DOHH2 (cell line): Measurements from ENCODE around the gene DHRS4.
A peak's percentile ranks its signal among the peaks of the same experiment; 100 is the strongest.
"Not testable (repeated sequence)": the region's sequence is repeated elsewhere in the genome, so short reads cannot be mapped to it uniquely, and the experiment has no call there.

Experiments
- H3F3A ChIP-seq: fragments of 200-600 bp; sonication (generic), shearing (Covaris generic); 2 replicates; pipeline ENCODE4 v1.6.0; 2016; ENCODE audit warnings: antibody characterized with exemption, mild to moderate bottlenecking; ENCODE audit not compliant: control insufficient read depth, insufficient read depth
- H3K27ac ChIP-seq: fragments of 200-600 bp; sonication (generic); 2 replicates; pipeline ENCODE4 v1.5.1; 2014; ENCODE audit warnings: low read depth, mild to moderate bottlenecking, low read length, moderate library complexity
- H3K27me3 ChIP-seq: fragments of 200-600 bp; sonication (generic); 2 replicates; pipeline ENCODE4 v1.6.1; 2014; ENCODE audit warnings: mild to moderate bottlenecking, low read length, mixed read lengths; ENCODE audit not compliant: control insufficient read depth
- H3K36me3 ChIP-seq: fragments of 200-600 bp; sonication (generic); 2 replicates; pipeline ENCODE4 v1.6.1; 2014; ENCODE audit warnings: mild to moderate bottlenecking, low read length, moderate library complexity, mixed read lengths; ENCODE audit not compliant: control insufficient read depth
- H3K4me1 ChIP-seq: fragments of 200-600 bp; sonication (generic); 2 replicates; pipeline ENCODE4 v1.6.1; 2014; ENCODE audit warnings: mild to moderate bottlenecking, low read length, mixed read lengths; ENCODE audit not compliant: control insufficient read depth
- H3K4me2 ChIP-seq: fragments of 200-600 bp; sonication (generic); 2 replicates; pipeline ENCODE4 v1.6.0; 2014; ENCODE audit warnings: mild to moderate bottlenecking, low read length, moderate library complexity
- H3K4me3 ChIP-seq: fragments of 200-600 bp; sonication (generic); 2 replicates; pipeline ENCODE4 v1.5.1; 2014; ENCODE audit warnings: mild to moderate bottlenecking, low read length, mixed read lengths
- H3K79me2 ChIP-seq: fragments of 200-600 bp; sonication (generic); 2 replicates; pipeline ENCODE4 v1.6.1; 2014; ENCODE audit warnings: mild to moderate bottlenecking, low read length, mixed read lengths; ENCODE audit not compliant: control insufficient read depth
- H3K9me2 ChIP-seq: fragments of 200-600 bp; sonication (generic); replicated peaks from 2 replicates; pipeline ENCODE4 v1.6.1; 2014; ENCODE audit warnings: mild to moderate bottlenecking, low read length, mixed read lengths; ENCODE audit not compliant: control insufficient read depth
- H3K9me3 ChIP-seq: fragments of 200-600 bp; sonication (generic); 2 replicates; pipeline ENCODE4 v1.6.1; 2014; ENCODE audit warnings: antibody characterized with exemption, low read length, mixed read lengths; ENCODE audit not compliant: control insufficient read depth, insufficient read depth
- H4K20me1 ChIP-seq: fragments of 200-600 bp; sonication (generic); 2 replicates; pipeline ENCODE4 v1.6.0; 2014; ENCODE audit warnings: low read depth, mild to moderate bottlenecking, antibody characterized with exemption, low read length, moderate library complexity; ENCODE audit not compliant: control insufficient read depth, insufficient read depth

Gene DHRS4

DNA sequence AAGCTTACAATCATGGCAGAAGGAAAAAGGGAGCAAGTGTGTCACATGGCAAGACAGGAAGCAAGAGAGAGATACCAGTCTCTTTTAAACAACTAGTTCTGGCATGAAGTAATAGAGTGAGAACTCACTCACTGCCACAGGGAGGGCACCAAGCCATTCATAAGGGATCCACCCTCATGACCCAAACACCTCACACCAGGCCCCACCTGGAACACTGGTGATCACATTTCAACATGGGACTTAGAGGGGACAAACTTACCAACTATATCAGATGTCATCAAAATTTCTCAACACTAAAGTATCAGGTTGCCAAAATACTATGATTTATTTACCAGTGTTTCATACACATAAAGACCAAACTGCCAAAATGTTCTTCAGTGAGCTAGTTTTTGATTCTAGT is 7.3 kb downstream of the DHRS4 start:
- not testable (repeated sequence) for H4K20me1 ChIP-seq, H3F3A ChIP-seq, H3K4me2 ChIP-seq, H3K9me2 ChIP-seq, H3K4me3 ChIP-seq, H3K27me3 ChIP-seq, H3K36me3 ChIP-seq, H3K79me2 ChIP-seq, H3K4me1 ChIP-seq, H3K27ac ChIP-seq, H3K9me3 ChIP-seq

DNA sequence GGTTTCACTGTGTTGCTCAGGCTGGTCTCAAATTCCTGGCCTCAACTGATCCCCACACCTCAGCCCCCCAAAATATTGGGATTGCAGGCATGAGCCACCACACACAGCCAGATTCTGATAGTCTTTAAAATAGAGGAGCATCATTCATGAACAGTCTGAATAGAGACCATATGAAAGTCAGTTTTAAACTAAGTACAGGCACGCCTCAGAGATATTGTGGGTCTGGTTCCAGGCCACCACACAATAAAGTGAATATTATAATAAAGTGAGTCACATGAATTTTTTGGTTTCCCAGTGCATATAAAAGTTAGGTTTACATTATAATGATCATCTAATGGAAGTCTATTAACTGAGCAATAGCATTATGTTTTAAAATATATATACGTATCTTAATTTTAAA is 8.1 kb downstream of the DHRS4 start:
- not testable (repeated sequence) for H3F3A ChIP-seq, H4K20me1 ChIP-seq, H3K4me2 ChIP-seq, H3K36me3 ChIP-seq, H3K27ac ChIP-seq, H3K4me3 ChIP-seq, H3K9me2 ChIP-seq, H3K9me3 ChIP-seq, H3K4me1 ChIP-seq, H3K79me2 ChIP-seq, H3K27me3 ChIP-seq

DNA sequence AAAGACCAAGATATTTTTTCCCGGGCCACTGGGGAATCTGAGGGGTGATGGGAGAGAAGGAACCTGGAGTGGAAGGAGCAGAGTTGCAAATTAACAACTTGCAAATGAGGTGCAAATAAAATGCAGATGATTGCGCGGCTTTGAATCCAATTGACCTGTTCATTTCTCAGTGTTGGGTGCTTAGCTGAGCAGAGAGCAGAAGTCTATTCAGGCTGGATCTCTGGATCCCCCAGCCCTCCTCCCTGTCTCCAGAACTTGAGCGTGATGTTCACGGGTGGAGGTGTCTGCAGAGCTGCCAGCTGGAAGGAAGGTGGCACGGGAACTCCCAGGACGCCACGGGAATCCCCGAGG is 15.5 kb downstream of the DHRS4 start:
- peaks cover 13% of the 10 kb centered on the region for H3K4me1 ChIP-seq
- not testable (repeated sequence) for H3K79me2 ChIP-seq, H3K36me3 ChIP-seq, H3F3A ChIP-seq, H3K27me3 ChIP-seq, H3K9me3 ChIP-seq, H3K4me2 ChIP-seq, H3K4me3 ChIP-seq, H3K27ac ChIP-seq, H3K9me2 ChIP-seq, H4K20me1 ChIP-seq

DNA sequence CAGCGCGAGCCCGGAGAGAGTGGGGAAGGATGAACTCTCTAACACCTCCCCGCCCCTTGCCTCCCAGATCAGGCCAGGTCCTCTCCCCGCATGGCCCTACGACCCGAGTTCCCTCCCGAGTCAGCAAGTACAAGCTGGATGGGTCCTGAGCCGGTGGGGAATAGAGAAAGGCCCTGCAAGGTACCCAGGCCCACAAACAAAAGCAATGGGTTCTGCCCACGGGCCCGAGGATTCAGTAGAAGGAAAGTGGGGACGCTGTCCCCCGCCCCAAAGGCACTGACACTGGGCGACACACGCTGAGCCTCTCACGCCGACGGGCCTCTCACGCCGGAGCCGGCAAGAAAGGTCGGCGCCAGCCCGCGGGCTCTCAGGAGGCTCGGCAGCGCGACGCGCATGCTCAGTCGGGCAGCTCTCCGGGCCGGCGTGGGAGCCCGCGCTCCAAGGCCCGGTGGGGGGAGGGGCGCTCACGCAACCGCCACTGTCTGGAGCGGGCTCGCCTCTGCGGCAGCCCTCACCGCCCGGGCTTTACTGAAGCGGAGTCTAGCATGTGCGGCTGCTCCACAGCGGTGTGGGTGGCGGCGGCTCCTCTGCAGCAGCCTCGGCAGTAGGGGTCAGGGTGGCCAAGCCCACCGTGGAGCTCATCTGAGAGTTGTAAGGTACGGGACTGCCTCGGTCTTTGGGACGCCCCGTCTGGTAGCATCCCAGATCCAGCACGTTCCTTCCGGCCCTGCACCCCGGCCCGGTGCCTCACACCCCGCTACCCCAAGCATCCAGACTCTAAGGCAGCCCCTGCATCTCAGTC is 16.1 kb downstream of the DHRS4 start:
- not testable (repeated sequence) for H3K9me3 ChIP-seq, H3K36me3 ChIP-seq, H3F3A ChIP-seq, H3K27ac ChIP-seq, H4K20me1 ChIP-seq, H3K79me2 ChIP-seq, H3K9me2 ChIP-seq, H3K27me3 ChIP-seq
- Histone ChIP-seq H3K4me2 (peak overlapping the region; percentile 43; the same call in 1 of the 2 replicates), H3K4me1 (peaks cover 13% of the 10 kb centered on the region), H3K4me3 (peak overlapping the region; percentile 15; the same call in 1 of the 2 replicates)

DNA sequence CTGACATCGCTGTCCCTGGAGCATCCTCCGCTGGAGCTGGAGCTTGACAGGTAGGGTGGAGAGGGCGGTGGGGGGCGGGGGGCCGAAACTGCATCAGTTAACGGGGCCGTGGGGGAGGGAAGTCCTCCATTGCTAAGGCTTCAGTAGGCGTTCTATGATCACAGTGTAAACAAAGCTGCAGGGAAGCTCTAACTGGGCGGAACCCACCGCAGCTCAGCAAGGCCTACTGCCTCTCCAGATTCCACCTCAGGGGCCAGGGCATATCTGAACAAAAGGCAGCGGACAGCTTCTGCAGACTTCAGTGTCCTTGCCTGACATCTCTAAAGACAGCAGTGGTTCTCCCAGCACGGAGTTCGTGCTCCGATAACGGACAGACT is 16.7 kb downstream of the DHRS4 start:
- H4K20me1 ChIP-seq, H3F3A ChIP-seq, H3K9me3 ChIP-seq, H3K27ac ChIP-seq, H3K9me2 ChIP-seq, H3K27me3 ChIP-seq, H3K36me3 ChIP-seq, H3K4me3 ChIP-seq, H3K4me2 ChIP-seq, H3K79me2 ChIP-seq: not testable (repeated sequence)
- peaks cover 13% of the 10 kb centered on the region for H3K4me1 ChIP-seq

DNA sequence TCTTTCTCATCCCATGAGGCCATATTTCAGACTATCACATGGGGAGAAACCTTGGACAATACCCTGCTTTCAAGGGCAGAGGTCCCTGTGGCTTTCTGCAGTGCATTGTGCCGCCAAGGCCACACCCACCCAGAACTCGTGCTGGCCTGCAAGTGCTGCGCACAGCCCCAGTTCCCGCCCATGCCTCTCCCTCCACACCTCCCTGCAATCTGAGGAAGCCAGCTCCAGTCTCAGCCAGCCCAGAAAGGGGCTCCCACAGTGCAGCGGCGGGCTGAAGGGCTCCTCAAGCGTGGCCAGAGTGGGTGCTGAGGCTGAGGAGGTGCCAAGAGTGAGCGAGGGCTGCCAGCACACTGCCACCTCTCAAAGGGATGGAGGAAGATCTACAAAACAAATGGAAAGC is 19.6 kb downstream of the DHRS4 start:
- H3F3A ChIP-seq, H3K27me3 ChIP-seq, H3K36me3 ChIP-seq, H3K4me1 ChIP-seq, H4K20me1 ChIP-seq, H3K79me2 ChIP-seq, H3K4me2 ChIP-seq, H3K9me2 ChIP-seq, H3K27ac ChIP-seq, H3K9me3 ChIP-seq, H3K4me3 ChIP-seq: not testable (repeated sequence)

DNA sequence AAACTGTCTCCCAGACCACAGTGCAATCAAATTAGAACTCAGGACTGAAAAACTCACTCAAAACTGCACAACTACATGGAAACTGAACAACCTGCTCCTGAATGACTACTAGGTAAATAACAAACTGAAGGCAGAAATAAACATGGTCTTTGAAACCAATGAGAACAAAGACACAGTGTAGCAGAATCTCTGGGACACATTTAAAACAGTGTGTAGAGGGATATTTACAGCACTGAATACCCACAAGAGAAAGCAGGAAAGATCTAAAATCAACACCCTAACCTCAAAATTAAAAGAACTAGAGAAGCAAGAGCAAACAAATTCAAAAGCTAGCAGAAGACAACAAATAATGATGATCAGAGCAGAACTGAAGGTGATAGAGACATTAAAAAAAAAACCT is 20.5 kb downstream of the DHRS4 start:
- not testable (repeated sequence) for H4K20me1 ChIP-seq, H3K9me3 ChIP-seq, H3K36me3 ChIP-seq, H3K27ac ChIP-seq, H3K9me2 ChIP-seq, H3K27me3 ChIP-seq, H3F3A ChIP-seq, H3K4me3 ChIP-seq, H3K4me2 ChIP-seq, H3K79me2 ChIP-seq, H3K4me1 ChIP-seq
